ENCODE measurements around the gene AARSD1.
"Not testable (repeated sequence)": the region's sequence is repeated elsewhere in the genome, so short reads cannot be mapped to it uniquely, and the experiment has no call there.

Gene AARSD1

GRCh38 chr17:42964161-42964932 is at the start of gene AARSD1:
Gene AARSD1, minus strand, starts transcription at chr17:42964454. Its CDS starts 14 bp downstream, at chr17:42964440.
- DNase-seq: peak; percentile 82

DNA sequence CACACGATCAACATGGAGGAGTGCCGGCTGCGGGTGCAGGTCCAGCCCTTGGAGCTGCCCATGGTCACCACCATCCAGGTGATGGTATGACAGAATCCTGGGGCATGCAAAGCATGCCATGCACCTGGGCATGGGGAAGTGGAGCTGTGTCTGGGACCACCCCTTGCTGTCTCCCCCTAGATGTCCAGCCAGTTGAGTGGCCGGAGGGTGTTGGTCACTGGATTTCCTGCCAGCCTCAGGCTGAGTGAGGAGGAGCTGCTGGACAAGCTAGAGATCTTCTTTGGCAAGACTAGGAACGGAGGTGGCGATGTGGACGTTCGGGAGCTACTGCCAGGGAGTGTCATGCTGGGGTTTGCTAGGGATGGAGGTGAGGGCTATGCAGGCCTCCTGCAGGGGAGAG is 49.0 kb upstream of the AARSD1 start:
- DNase-seq: no peak

DNA sequence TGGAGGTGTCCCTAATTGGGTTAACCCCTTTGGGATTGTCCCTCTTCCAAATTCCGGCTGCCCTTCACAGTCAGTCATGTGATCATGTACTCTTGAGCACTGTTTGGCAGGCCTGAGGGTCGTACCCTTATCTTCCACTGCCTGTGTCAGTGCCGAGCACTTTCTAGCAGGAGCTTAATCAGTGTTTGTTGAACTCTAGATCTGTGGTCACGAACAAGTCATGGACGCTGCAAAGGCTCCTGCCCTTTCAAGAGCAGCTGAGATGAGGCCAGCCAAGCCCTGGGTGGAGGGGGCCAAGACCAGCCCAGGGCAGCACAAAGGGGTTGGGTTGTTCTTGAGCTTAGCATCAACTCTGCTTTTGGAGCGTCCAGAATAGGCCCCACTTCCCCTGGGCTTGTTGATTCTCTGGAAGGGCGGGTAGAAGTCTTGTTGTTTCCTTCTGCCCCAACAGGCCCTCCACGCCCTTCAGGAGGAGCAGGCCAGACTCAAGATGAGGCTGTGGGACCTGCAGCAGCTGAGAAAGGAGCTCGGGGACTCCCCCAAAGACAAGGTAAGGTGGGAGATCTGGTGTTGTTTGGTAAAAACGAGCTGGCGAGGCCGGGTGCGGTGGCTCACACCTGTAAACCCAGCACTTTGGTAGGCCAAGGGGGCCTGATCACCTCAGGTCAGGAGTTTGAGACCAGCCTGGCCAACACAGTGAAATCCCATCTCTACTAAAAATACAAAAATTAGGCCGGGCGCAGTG is 47.6 kb upstream of the AARSD1 start:
- DNase-seq: no peak

DNA sequence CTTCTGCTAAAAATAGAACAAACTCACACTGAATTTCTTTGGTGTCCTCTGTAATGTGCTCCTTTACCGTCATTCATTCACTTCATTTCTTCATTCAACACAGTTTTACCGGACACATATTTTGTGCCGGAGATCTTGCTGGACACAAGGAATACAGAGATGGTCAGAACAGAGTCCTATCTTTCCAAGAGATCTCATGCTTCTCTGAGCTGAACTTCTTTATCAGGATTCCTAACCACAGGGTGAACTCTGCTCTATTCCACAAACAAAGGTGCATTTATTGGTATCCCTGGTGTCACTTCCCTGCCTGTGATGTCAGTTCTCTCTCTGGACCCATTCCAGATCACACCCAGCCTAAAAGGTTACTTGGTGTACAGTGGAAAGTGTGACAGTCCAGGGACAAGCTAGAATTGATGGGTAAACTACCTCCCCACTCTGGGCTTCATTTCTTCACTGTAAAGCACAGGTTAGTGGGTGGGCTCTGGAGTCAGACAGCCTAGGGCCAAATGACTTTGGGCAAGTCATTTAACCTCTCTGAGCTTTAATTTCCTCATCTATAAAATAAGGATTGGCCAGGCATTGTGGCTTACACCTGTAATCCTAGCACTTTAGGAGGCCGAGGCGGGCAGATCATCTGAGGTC is 46.5 kb upstream of the AARSD1 start:
- DNase-seq: no peak

- DNase-seq: no peak
These were observed 42.6 kb upstream of the AARSD1 start, which contains the start of gene IFI35 for GRCh38 chr17:43006639-43007551. Gene IFI35, plus strand, starts transcription at chr17:43006784. Its CDS starts 164 bp downstream, at chr17:43006948.

- no peak for DNase-seq
These were observed 39.4 kb upstream of the AARSD1 start for GRCh38 chr17:43003542-43004172.

DNA sequence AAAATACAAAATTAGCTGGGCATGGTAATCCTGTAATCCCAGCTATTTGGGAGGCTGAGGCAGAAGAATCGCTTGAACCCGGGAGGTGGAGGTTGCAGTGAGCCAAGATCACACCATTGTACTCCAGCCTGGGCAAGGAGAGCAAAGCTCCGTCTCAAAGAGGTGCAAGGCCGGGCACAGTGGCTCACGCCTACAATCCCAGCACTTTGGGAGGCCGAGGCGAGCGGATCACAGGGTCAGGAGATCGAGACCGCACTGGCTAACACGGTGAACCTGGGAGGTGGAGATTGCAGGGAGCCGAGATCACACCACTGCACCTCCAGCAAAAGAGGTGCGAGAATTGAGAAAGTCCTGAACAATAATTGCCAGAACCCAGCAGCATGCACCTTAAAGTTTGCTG is 36.6 kb upstream of the AARSD1 start:
- not testable (repeated sequence) for DNase-seq

- DNase-seq: no peak
These were observed 34.8 kb upstream of the AARSD1 start for GRCh38 chr17:42999003-42999525.

DNA sequence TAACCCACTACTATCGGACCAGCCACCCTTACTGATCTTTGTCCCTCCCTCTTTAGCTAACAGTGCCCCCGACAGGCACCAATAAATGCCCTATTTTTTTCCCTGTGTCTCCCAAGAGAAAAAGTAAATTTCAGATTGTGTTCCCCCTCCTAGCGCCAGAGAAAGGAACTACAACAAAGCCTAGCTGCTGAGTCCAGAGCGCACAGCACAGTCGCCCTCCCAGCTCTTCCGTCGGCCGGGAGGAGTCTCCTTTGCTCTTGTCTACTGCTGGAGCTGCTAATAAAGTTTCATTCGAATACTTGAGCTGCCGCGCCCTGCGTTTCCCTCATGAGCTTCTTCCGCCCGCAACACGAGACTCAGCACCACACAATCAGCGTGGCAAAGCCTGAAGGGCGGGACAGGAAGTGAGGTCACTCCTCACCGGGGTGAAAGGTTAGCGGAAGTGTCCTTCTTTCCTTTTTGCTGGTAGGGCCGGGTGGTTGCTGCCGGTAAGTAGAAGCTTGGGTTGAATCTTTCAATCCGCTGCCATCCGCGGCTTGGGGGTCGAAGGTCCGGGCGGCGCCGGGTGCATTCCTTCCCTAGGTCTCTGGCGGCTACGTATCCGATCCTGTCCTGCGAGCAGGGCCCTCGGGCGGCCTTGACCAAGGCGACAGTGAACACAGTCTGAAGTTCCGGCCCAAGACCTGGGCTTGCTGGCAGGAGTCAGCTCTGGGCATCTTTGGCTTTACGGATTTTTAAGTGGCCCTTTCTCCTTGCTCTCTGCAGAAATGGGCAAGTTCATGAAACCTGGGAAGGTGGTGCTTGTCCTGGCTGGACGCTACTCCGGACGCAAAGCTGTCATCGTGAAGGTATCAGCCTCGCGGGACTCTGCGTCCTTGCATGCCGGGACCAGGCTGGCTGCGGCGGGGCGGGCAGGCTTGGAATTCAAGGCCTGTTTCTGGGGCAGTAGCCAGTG is 34.0 kb upstream of the AARSD1 start, which contains the start of gene RPL27:
Gene RPL27, plus strand, starts transcription at position 436 of the 955 bp plus-strand sequence. Its CDS starts 332 bp downstream, at position 768.
- peak; percentile 100 for DNase-seq

DNA sequence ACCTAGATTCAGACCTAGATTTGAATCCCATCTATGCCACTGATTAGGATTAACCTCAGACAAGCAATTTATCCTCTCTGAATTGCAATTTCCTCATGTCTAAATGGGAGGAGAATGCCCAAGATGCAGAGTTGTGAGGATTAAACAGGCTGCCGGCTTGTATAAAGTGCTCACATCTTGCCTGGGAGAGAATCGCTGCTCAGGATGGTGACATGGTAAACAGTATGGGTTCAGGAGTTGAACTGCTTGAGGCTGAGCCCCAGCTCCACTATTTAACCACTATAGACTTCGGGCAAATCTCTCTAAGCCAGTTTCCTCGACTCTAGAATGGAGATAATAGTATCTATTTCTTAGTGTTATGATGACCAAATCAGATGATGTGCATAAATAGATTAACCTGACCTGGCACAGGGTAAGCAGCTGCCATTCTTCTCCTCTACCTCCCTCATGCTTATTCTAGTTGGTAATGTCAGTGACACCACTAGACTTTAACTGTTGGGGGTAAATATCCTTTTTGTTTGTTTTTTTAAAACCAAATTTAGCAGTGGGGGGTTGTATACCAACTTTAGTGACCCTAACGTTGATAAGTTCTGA is 33.2 kb upstream of the AARSD1 start:
- no peak for DNase-seq

DNA sequence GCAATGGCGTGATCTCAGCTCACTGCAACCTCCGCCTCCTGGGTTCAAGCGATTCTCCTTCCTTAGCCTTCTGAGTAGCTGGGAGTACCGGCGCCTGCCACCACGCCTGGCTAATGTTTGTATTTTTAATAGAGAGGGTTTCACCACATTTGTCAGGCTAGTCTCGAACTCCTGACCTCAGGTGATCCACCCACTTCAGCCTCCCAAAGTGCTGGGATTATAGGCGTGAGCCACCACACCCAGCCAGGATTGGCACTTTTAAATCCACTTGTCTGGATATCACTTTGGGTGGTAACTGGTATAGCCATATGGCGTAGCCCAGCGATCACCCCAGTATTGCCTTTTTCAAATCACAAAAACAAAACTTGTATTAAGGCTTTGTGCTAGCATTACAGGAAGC is 29.7 kb upstream of the AARSD1 start:
- not testable (repeated sequence) for DNase-seq

DNA sequence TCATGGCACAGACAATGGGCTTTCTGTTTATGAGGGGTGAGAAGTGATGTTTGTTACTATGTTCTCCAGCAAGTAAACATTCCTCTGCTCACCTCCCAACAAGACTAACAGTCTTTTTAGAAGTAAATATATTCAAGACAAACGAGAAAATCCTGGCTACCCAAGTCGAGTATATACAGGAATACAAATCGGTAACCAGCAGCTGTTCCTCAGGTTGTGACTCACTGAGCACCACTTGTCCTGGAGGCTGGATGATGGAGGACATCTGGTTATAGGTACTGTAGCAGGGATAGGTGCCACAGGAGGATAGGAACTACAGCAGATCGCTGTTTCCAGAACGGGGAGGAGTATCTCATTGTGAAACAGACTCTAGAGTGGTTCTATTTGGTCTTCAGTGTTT is 28.6 kb upstream of the AARSD1 start:
- DNase-seq: no peak

GRCh38 chr17:42991471-42991870 is 27.2 kb upstream of the AARSD1 start:
- no peak for DNase-seq

GRCh38 chr17:42989726-42990652 is 25.7 kb upstream of the AARSD1 start:
- DNase-seq: no peak

- DNase-seq: no peak
These were observed 24.9 kb upstream of the AARSD1 start for GRCh38 chr17:42989141-42989540.

DNA sequence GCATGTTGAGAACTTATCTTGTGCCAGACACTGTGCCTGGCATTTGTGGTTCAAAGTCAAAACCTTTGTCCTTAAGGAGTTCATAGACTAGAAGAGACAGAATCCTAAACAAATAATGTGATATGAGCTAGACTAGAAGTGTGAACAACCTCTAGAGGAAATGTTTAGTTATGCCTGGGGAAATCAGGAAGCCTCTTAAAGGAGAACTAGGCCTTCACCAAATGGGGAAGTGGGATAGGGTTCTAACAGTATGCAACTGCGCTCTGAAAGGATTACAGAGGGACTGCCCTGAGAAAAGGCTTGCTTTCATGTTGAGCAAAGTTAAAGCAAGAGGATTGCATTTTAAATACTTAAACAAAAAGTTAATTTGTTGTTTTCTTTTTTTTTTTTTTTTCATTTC is 21.0 kb upstream of the AARSD1 start:
- no peak for DNase-seq

GRCh38 chr17:42982266-42982665 is 18.0 kb upstream of the AARSD1 start:
- DNase-seq: no peak

DNA sequence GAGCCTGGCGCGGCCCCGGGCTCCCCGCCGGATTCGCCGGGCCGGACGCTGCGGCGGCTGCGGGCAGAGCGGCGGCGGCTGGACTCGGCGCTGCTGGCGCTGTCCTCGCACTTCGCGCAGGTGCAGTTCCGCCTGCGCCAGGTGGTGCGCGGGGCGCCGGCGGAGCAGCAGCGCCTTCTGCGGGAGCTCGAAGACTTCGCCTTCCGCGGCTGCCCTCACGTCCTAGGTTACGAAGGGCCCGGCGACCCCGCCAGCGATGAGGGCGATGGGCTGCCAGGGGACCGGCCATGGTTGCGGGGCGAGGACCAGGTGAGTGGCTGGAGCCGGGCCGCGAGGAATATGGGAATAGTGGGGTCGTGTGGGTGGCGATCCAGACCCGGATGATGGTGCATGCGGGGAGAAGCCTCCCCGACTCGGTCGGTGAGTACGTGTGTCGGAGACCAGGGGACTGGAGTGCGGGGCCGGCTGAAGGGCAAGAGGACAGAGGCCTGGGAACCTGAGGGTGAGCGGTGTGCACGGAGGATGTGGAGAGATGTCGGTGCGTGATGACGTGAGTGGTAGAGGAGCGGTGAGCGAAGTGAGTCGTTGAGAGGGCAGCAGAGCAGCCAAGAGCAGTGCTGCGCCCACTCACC is 16.6 kb upstream of the AARSD1 start:
- peak; percentile 5 for DNase-seq

All from DMS153 (cell line).